OCI-LY1 (cell line): ENCODE data around the gene PRKG1.

Experiments
- EZH2 ChIP-seq: fragments of 200-600 bp; sonication (generic), shearing (Covaris generic); IDR thresholded peaks from 2 replicates; pipeline ENCODE4 v1.8.0; 2017; ENCODE audit warnings: borderline replicate concordance, mixed run types, mild to moderate bottlenecking, antibody characterized with exemption, low read length, moderate library complexity, mixed read lengths
- TF ChIP-seq, protein P1 (sequence below): fragments of 200-600 bp; sonication (generic), shearing (Covaris generic); IDR thresholded peaks from 2 replicates; pipeline ENCODE4 v1.5.1; 2017; ENCODE audit warnings: mild to moderate bottlenecking, antibody characterized with exemption, low read length, moderate library complexity, mixed read lengths

DNA sequence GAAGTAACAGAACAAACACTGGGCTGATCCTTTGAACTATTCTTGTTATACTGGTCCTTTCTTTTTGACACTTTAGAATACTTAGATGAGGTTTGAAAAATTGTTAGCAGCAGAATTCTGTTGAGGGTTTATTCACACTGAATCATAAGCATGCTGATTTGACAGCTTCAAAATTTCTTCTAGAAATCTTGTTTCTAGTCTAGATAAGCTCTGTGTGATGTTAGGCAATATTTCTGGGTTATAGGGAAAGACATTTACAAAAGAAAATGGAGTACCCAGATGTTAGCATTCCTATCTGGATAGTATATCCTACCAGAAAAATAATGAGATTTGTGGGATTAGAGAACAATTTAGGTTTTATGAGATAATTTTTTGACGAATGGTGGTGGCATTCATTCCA lies 613.0 kb downstream of the PRKG1 start:
- no peak for TF ChIP-seq EZH2
- TF ChIP-seq, protein P1, sequence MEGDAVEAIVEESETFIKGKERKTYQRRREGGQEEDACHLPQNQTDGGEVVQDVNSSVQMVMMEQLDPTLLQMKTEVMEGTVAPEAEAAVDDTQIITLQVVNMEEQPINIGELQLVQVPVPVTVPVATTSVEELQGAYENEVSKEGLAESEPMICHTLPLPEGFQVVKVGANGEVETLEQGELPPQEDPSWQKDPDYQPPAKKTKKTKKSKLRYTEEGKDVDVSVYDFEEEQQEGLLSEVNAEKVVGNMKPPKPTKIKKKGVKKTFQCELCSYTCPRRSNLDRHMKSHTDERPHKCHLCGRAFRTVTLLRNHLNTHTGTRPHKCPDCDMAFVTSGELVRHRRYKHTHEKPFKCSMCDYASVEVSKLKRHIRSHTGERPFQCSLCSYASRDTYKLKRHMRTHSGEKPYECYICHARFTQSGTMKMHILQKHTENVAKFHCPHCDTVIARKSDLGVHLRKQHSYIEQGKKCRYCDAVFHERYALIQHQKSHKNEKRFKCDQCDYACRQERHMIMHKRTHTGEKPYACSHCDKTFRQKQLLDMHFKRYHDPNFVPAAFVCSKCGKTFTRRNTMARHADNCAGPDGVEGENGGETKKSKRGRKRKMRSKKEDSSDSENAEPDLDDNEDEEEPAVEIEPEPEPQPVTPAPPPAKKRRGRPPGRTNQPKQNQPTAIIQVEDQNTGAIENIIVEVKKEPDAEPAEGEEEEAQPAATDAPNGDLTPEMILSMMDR, result no peak
